Neural crest cell (in vitro differentiated cells): ENCODE measurements around the gene COX10. TPM values are rescaled to one million over a fixed set of nuclear protein-coding genes. Genes with fewer than 3 reads are reported as not detected.

Experiments used
- DNase-seq: peaks from one replicate; pipeline ENCODE4 v3.0.0; 2021; ENCODE audit warnings: low read depth, mixed read lengths, low spot score
- H3K27ac Mint-ChIP-seq: one replicate; pipeline ENCODE4 v1.8.0; 2021; ENCODE audit warnings: mild to moderate bottlenecking, mixed read lengths; ENCODE audit not compliant: unreplicated experiment
- H3K27me3 Mint-ChIP-seq: 2 replicates; pipeline ENCODE4 v1.8.0; 2021; ENCODE audit warnings: low read depth, mild to moderate bottlenecking, mixed read lengths
- H3K36me3 Mint-ChIP-seq: 2 replicates; pipeline ENCODE4 v1.8.0; 2021; ENCODE audit warnings: low read depth, mild to moderate bottlenecking, mixed read lengths
- H3K4me1 Mint-ChIP-seq: 2 replicates; pipeline ENCODE4 v1.8.0; 2021; ENCODE audit warnings: mixed read lengths
- H3K4me3 Mint-ChIP-seq: one replicate; pipeline ENCODE4 v1.8.0; 2021; ENCODE audit warnings: mild to moderate bottlenecking, mixed read lengths
- H3K9me3 Mint-ChIP-seq: 2 replicates; pipeline ENCODE4 v1.8.0; 2021; ENCODE audit warnings: mixed read lengths
- total RNA-seq: library from RNA; stranded (reverse); gene quantifications from 2 replicates; pipeline ENCODE4 v1.2.1, GENCODE V29; 2021
- TF ChIP-seq, protein P1 (sequence below): fragments of 200-600 bp; sonication (generic); conservative IDR thresholded peaks from 2 replicates; pipeline ENCODE4 v1.5.0; 2021; ENCODE audit warnings: antibody characterized with exemption, mild to moderate bottlenecking

Gene COX10
- total RNA-seq, 1 donor from 2014 or later, result 19.3 TPM

DNA sequence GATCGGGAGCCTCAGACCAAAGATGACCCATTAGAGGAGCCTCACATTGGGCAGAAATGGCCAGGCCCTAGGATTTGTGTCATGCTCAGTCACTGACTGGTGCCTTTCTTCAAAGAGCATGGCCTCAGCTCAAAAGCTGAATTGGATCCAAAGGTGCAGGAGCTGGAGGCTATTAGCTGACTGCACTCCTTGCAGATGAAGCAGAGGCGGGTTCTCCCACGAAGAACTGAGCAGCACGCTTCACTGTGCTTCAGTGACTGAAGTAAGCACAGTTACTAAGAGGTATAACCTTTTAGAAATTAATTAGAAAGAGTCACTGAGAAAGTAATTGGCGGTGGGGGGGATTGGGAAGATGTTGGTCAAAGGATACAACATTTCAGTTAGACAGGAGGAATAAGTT, 18.7 kb upstream of the COX10 start:
- no peak overlapping the region for H3K27ac Mint-ChIP-seq
- peaks cover 1% of the 10 kb centered on the region for H3K9me3 Mint-ChIP-seq
- H3K27me3 Mint-ChIP-seq, result no peaks in the 10 kb centered on the region
- peaks cover 9% of the 10 kb centered on the region for H3K36me3 Mint-ChIP-seq
- no peak overlapping the region for H3K4me3 Mint-ChIP-seq
- TF ChIP-seq, protein P1, sequence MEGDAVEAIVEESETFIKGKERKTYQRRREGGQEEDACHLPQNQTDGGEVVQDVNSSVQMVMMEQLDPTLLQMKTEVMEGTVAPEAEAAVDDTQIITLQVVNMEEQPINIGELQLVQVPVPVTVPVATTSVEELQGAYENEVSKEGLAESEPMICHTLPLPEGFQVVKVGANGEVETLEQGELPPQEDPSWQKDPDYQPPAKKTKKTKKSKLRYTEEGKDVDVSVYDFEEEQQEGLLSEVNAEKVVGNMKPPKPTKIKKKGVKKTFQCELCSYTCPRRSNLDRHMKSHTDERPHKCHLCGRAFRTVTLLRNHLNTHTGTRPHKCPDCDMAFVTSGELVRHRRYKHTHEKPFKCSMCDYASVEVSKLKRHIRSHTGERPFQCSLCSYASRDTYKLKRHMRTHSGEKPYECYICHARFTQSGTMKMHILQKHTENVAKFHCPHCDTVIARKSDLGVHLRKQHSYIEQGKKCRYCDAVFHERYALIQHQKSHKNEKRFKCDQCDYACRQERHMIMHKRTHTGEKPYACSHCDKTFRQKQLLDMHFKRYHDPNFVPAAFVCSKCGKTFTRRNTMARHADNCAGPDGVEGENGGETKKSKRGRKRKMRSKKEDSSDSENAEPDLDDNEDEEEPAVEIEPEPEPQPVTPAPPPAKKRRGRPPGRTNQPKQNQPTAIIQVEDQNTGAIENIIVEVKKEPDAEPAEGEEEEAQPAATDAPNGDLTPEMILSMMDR, result no peak
- H3K4me1 Mint-ChIP-seq, result peaks cover 5% of the 10 kb centered on the region
- no peak for DNase-seq

DNA sequence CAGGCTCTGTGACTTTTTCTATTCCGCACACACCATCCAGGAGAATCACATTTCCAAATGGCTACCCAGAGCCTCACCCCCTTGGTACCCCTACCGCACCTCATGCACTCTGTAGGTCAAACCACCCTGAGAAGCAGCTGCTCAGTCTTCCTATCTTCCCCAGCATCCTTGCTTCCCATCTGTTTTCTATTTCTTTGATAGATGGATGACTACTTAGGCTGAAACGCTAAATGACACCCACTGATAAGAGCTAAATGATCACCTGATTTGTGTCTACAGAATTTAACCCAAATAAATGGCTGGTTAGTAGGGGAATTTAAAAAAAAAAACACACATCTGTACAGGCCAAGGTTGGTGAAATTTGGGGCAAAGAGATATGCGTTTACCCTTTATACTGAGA, 17.6 kb upstream of the COX10 start:
- Mint-ChIP-seq H3K4me1 (no peaks in the 10 kb centered on the region), H3K27me3 (no peaks in the 10 kb centered on the region), H3K4me3 (no peak overlapping the region), H3K9me3 (peaks cover 5% of the 10 kb centered on the region), H3K27ac (no peak overlapping the region), H3K36me3 (peaks cover 11% of the 10 kb centered on the region)
- TF ChIP-seq, protein P1, result no peak
- no peak for DNase-seq

DNA sequence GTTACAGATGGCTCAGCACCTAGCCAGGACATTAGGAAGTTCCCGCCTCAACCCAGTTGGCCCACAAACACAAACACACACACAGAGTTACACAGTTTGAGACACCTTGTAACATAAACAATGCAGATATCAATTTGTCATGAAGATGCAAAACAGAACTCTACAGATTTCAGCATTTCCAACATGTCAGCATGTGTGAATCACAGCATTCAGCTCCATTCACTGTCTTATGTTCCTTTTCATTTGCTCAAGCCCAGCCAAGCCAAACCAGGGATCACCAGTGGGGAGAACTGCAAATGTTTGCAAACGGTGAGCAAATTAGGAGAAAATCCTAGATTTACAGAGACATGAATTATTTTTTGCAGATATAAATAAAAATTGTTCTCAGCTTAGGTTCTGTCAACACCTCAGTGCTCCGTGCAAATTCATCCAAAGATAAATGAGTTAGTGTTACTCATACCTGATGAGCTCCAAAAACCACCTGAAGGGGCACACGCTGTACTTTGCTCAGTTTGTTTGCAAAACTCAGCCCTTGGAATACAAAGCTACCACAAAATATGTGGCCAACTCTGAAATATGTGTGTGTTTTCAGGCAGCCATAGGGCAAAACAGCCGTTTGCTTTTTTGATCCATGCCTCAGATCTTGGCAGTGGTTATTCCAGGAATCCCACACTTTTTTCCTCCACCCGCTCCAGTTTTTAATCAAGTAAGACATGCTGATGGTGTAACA, 16.3 kb upstream of the COX10 start:
- H3K4me3 Mint-ChIP-seq, result no peak overlapping the region
- H3K36me3 Mint-ChIP-seq, result peaks cover 15% of the 10 kb centered on the region
- no peak overlapping the region for H3K27ac Mint-ChIP-seq
- H3K27me3 Mint-ChIP-seq, result no peaks in the 10 kb centered on the region
- TF ChIP-seq, protein P1, result no peak
- no peak for DNase-seq
- H3K4me1 Mint-ChIP-seq, result no peaks in the 10 kb centered on the region
- peaks cover 8% of the 10 kb centered on the region for H3K9me3 Mint-ChIP-seq

DNA sequence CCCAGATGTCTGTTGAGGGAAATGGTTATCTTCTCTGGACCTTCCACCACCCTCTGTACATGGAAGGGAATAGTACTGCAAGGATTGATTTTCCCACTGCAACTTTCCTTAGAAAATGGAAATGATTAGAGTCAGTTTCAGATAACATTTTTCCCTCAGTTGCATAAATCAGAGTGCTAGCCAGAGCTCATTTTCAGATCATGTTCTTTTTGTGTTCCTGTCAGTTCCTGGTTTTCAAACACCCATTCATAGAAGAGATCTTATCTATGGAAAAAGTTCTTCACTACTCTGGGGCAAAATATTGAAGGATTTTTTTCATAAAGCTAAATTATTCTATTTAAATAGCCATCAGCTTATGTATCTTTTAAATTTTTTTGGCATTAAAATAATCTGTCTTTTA, 11.7 kb upstream of the COX10 start:
- TF ChIP-seq, protein P1, result no peak
- no peak for DNase-seq
- H3K27ac Mint-ChIP-seq, result no peak overlapping the region
- no peak overlapping the region for H3K4me3 Mint-ChIP-seq
- no peaks in the 10 kb centered on the region for H3K27me3 Mint-ChIP-seq
- H3K9me3 Mint-ChIP-seq, result peaks cover 8% of the 10 kb centered on the region
- peaks cover 4% of the 10 kb centered on the region for H3K4me1 Mint-ChIP-seq
- H3K36me3 Mint-ChIP-seq, result peaks cover 28% of the 10 kb centered on the region

DNA sequence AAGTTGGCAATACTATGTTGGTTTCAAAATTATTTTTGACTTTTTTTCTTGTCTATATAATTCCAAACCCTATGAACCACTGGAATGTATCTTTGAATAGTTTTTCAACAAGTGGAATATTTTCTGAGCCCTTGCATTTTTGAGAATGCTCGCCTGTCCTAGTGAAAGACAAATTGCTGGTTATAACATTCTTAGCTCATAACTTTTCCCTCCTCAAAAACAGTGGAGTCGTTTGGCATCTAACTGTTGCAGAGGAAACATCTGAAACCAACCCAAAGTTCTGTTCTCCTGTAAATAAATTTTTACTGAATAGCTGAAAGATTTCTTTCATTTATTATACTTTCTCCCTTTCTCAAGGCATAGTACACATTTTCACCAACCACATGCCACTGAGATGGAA, 11.3 kb upstream of the COX10 start:
- TF ChIP-seq, protein P1, result no peak
- Mint-ChIP-seq H3K4me3 (no peak overlapping the region), H3K27me3 (no peaks in the 10 kb centered on the region), H3K4me1 (peaks cover 4% of the 10 kb centered on the region), H3K36me3 (peaks cover 28% of the 10 kb centered on the region), H3K27ac (no peak overlapping the region), H3K9me3 (peaks cover 8% of the 10 kb centered on the region)
- no peak for DNase-seq
